HG03066 (cell line): Measurements from ENCODE around the gene CENPO.
"Not testable (repeated sequence)": the region's sequence is repeated elsewhere in the genome, so short reads cannot be mapped to it uniquely, and the experiment has no call there.

Experiments used
- ATAC-seq: cut with Tn5 transposase; IDR thresholded peaks from one replicate; pipeline ENCODE4 v1.9.1; 2021; ENCODE audit warnings: low read depth; ENCODE audit not compliant: unreplicated experiment

CENPO gene

GRCh38 chr2:24787532-24787931, 5.7 kb upstream of the CENPO start:
- no peak for ATAC-seq

DNA sequence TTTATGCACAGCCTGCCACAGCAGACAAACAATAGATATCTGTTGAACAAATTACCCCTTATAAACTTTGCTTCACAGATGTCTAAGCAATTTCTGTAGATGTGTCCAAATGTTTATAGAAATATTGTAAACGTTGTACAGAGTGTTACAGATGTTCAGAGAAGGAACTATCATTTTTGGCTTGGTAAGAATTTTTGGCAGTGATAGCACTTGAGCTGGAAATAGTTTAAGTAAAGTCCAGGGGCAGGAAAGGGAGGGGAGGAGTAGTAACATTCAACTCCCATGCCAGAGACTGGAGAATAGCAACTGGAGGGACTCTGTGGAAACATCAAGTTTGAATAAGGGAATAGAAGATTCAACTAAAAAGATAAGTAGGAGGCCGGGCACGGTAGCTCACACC, 4.4 kb upstream of the CENPO start:
- ATAC-seq, result no peak

DNA sequence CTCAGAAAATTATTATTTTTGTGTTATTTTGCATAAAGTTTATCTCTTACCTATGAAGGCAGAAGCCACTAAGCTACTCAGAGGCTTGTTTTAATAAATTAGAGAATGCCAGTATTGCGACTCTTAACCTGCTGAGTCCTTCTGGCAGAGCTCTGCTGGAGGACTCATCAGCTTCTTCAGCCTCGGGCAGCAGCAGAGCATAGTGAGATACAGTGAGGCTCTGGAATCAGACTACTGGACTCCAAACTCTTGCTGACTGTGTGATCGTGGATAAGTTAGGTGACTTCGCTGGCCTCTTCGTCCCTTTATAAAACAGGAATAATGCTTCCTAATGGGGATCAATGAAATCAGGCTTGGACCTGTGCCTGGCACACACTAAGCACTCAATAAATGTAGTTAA, 1.8 kb upstream of the CENPO start:
- no peak for ATAC-seq

- ATAC-seq, result no peak
Measured at GRCh38 chr2:24792542-24792873, 717 bp upstream of the CENPO start.

GRCh38 chr2:24793761-24794435, 673 bp downstream of the CENPO start:
- ATAC-seq, result no peak

DNA sequence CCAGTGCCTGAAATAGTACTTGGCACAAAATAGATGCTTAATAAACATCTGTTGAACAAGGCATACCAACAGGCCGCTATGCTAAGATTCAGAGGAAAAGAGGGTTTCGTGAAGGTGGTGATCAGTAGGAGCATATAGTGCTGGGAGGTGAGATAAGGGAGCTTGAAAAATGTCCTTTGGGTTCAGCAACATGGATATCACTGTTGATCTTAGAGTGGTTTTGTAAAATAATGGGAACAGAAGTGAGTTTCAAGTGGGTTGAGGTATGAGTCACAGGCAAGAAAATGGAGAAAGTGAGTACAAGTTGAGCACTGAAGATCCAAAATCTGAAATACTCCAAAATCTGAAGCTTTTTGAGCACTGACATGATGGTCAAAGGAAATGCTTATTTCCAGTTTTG, 4.4 kb downstream of the CENPO start:
- no peak for ATAC-seq

GRCh38 chr2:24800487-24800886, 7.3 kb downstream of the CENPO start:
- ATAC-seq, result not testable (repeated sequence)

GRCh38 chr2:24805811-24806660, 12.8 kb downstream of the CENPO start:
- not testable (repeated sequence) for ATAC-seq

- no peak for ATAC-seq
Measured at GRCh38 chr2:24806661-24807036, 13.4 kb downstream of the CENPO start.

DNA sequence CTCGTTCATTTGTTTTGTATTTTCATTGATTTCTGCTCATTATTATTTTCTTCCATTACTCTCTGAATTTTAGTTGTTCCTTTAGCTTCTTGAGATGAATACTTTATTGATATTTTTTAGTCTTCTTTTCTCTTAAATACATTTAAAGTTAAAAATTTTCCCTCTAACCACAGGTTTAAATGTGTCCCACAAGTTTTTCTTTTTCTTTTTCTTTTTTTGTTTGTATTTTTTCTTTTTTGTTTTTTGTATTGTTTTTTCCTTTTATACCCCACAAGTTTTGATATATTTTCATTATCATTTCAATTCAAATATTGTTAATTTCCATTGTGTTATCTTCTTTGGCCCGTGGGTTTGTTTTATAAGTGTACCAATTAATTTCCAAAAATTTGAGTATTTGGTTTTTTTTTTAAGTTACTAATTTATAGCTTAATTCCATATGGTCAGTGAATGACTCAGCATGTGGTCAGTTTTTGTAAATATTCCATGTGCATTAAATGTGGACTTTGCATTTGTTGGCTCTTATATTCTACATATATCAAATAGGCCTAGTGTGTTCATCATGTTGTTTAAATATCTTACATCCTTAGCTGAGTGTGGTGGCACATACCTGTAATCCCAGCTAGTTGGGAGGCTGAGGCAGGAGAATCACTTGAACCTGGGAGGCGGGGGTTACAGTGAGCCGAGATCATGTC, 16.2 kb downstream of the CENPO start:
- ATAC-seq, result no peak

DNA sequence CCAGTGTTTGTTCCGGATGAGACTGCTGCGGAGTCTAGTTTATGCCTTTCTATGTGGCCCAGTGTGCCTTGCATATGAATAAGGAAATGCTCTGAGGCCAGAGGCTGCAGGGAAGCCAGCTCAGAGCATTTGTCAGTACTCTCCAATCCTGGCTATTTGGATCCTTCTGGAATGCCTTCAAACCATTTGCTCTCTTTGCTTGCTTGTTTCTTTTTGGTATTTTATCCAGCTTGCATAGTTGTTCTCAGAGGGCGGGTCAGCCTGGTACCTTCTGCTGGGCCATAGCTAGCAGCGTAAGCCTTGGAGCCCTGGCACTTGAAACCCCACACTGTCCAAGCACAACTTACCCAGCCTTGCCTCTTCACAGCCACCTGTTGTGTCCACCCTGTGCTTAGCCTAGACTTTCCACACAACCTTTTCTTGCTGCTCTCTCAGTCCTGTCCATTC, 20.5 kb downstream of the CENPO start:
- no peak for ATAC-seq

DNA sequence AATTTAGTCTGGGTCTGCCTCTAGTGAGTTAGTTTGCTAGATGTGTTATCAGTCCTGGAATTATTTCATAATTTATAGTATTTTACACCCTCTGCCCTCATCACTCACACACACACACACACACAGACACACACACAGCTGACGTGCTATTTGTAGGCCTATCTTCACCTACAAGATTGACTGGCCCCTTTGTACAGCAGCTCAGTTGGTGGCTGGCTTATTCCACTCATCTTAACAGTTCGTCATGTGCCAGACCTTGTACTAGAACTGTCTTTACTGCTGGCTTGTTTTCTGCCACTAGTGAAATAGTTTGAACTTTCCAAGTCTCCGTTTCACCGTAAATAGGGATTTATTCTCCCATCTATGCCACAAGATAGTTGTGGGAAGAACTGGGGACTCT, 21.3 kb downstream of the CENPO start:
- ATAC-seq, result no peak

DNA sequence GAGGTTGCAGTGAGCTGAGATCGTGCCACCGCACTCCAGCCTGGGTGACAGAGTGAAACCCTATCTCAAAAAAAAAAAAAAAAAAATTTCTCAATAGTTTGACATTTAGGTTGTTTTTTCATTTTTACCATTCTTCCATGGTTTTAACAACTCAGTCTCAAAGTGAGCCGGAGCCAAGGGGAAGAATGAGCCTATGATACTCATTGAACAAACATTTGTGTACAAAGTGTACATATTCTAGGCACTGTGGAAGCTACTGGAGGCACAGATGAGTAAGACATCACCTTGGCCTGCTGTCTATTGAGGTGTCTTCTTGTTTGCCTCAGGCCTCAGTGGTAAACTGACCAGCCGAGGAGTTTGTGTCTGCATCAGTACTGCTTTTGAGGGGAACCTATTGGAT, 21.9 kb downstream of the CENPO start:
- ATAC-seq, result no peak

GRCh38 chr2:24816404-24816803, 23.2 kb downstream of the CENPO start:
- ATAC-seq, result no peak

DNA sequence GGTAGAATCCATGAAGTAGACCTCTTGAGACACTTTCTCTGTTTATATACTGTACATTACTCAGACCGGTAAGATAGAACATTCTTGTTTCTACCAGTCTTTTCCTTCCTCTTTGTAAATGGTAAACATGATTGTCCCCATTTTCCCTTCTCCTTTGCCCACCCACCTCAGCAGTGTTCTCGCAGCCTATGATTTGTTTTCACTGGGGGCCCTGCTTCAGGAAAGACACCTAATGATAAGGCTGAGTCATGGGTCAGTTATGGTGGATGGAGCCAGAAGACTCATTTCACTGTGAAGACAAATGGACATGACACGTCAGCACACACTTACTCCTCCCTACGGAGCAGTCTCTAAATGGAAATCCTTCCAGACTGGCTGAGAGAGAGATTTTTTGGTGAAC, 23.7 kb downstream of the CENPO start:
- ATAC-seq, result no peak

DNA sequence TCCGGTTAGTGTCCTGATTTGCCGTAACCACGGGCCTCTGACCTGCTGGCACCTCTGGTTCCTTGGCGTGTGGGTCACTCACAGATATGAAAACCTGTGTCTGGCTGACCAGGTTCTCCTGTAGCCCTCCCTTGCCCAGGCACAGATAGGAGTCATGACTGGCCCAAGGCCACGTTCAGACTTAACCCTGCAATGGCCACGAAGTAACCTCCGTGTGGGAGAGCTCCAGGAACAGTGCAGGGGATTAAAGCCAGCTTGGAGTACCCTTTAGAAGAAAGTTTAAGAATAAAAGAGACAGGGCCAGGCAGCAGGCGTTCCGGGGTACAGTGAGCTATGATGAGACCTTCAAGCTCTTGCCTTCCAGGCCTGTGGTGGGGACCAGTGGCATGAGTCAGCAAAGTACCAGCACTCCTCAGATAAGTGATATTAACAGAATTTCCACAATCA, 25.5 kb downstream of the CENPO start:
- ATAC-seq, result no peak

DNA sequence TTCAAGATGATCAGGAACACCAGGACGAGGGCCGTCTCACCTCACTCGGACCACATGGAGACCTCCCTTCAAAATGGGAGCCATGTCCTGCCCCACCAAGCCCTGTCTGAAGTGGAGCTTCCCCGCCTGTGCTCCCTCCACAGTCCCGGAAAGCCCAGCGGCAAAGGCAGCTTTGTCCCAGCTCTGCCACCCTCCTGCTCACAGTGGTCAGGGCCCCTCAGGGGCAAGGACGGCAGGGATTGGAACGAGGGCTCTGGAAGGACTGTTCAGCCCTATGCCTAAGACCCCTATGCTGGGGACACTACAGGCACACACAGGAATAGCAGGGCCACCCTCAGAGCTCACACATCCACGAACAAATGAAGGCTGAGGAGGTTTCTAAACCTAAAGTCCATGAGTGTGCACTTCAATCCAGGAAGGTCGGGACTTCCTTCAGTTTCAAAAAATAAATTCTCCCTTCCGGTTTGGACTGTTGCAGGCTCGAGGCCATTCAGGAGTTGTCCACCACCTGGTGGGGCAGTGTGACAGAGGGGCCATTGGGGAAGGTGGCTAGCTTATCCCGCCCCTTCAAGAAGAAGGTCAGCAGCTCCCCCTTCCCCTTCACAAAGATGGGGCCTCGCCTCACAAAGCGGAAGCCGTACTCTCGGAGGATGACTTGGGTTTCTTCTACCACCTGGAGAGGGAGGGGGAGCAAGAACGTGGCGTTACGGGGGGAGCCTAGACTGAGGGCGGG, 26.4 kb downstream of the CENPO start:
- ATAC-seq, result no peak

GRCh38 chr2:24820175-24820513, 26.9 kb downstream of the CENPO start:
- no peak for ATAC-seq

- no peak for ATAC-seq
Measured at GRCh38 chr2:24820598-24821432, 27.6 kb downstream of the CENPO start.

DNA sequence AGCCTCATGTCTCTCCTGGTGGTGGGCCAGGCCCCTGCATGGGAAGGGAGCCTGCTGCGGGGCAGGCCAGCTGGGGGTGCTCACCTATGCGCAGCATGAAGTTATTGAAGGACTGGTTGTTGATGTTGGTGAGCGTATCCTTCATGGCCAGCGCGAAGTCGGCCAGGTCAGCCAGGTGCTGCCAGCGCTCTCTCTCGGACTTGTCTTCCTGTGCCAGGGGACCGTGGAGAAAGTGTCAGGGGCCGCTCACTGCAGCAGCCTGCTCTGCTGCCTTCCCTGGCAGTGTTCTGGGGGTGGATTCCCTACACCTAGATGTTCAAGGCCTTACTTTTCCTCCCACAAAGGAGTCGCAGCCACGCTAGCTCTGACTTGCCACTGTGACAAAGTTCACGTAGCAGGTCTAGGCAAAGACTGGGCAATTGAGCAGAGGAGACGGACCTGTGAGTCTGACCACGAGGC, 28.2 kb downstream of the CENPO start:
- ATAC-seq, result no peak
